HepG2 (cell line): ENCODE data around the gene CRTC2. TPM values are rescaled to one million over a fixed set of nuclear protein-coding genes. Genes with fewer than 3 reads are reported as not detected.

ENCODE experiments used
- HCFC1 ChIP-seq: fragments of 150-350 bp; IDR thresholded peaks from 2 replicates; pipeline ENCODE4 v1.6.1; 2014; ENCODE audit warnings: low read depth, low read length
- KAT2B ChIP-seq: fragments of 150-350 bp; IDR thresholded peaks from 2 replicates; pipeline ENCODE4 v1.6.1; 2014; ENCODE audit warnings: low read depth, low read length, borderline replicate concordance
- PHF21A ChIP-seq: sonication (generic); formaldehyde crosslinking; IDR thresholded peaks from 2 replicates; pipeline ENCODE4 v1.5.0; 2020; ENCODE audit warnings: mild to moderate bottlenecking, missing genetic modification reagents
- SRSF1 ChIP-seq: fragments of 200-400 bp; formaldehyde crosslinking; optimal IDR thresholded peaks from 2 replicates; pipeline ENCODE3; 2017; ENCODE audit warnings: mild to moderate bottlenecking, low read depth, low read length, moderate library complexity
- TAF1 ChIP-seq: sonication (generic); formaldehyde crosslinking; IDR thresholded peaks from 2 replicates; pipeline ENCODE4 v1.4.0; 2020; ENCODE audit warnings: missing genetic modification reagents
- TCF7 ChIP-seq: sonication (generic); IDR thresholded peaks from 2 replicates; pipeline ENCODE4 v1.6.1; 2016; ENCODE audit warnings: antibody characterized with exemption, low read depth
- U2AF2 ChIP-seq: fragments of 200-400 bp; formaldehyde crosslinking; IDR thresholded peaks from 2 replicates; pipeline ENCODE4 v1.6.1; 2017; ENCODE audit warnings: low read depth, mild to moderate bottlenecking, low read length
- YEATS2 ChIP-seq: sonication (generic); formaldehyde crosslinking; IDR thresholded peaks from 2 replicates; pipeline ENCODE4 v1.4.0; 2020; ENCODE audit warnings: missing genetic modification reagents, borderline replicate concordance
- ZNF746 ChIP-seq: sonication (generic); formaldehyde crosslinking; IDR thresholded peaks from 2 replicates; pipeline ENCODE4 v1.8.0; 2022; ENCODE audit warnings: mild to moderate bottlenecking, missing genetic modification reagents
- ZNF777 ChIP-seq: sonication (generic); formaldehyde crosslinking; IDR thresholded peaks from 2 replicates; pipeline ENCODE4 v1.4.0; 2020; ENCODE audit warnings: missing genetic modification reagents
- polyA plus RNA-seq, 8 experiments: library from polyadenylated mRNA; depleted of rRNA in 3 of 8; stranded (reverse) in 7 of 8; unstranded in 1 of 8; fragments of >200 nt; fragmentation: Illumina TruSeq in 4 of 8; extraction: Trizol in 4 of 8; gene quantifications; 2 replicates each; pipeline versions ENCODE4 v1.2.1 to v1.2.3, GENCODE V29; 2011 to 2016; ENCODE audit warnings: low read depth in 4 of 8, missing spikeins in 1 of 8, mixed read lengths in 1 of 8; ENCODE audit not compliant: insufficient read depth in 1 of 8
- total RNA-seq, 5 experiments: library from RNA; depleted of rRNA; stranded (reverse); fragments of >200 nt; fragmentation: Illumina TruSeq; extraction: Trizol; gene quantifications; 2 replicates each; pipeline ENCODE4 v1.2.3, GENCODE V29; 2016; ENCODE audit warnings: low read depth in 1 of 5
- TF ChIP-seq, protein P1 (sequence below): sonication (generic); formaldehyde crosslinking; IDR thresholded peaks from 2 replicates; pipeline ENCODE4 v1.5.1; 2020; ENCODE audit warnings: missing genetic modification reagents, mild to moderate bottlenecking, borderline replicate concordance
- TF ChIP-seq, protein P2 (sequence below): IDR thresholded peaks from 2 replicates; pipeline ENCODE4 v1.6.1; 2016; ENCODE audit warnings: low read depth, borderline replicate concordance
- TF ChIP-seq, protein P3 (sequence below): sonication (generic); formaldehyde crosslinking; IDR thresholded peaks from 2 replicates; pipeline ENCODE4 v1.9.0; 2022; ENCODE audit warnings: missing genetic modification reagents, mild to moderate bottlenecking, borderline replicate concordance
- TF ChIP-seq, protein P4 (sequence below): sonication (generic); formaldehyde crosslinking; IDR thresholded peaks from 2 replicates; pipeline ENCODE4 v1.4.0; 2020; ENCODE audit warnings: missing genetic modification reagents, borderline replicate concordance
- TF ChIP-seq, protein P5 (sequence below): sonication (generic); formaldehyde crosslinking; IDR thresholded peaks from 2 replicates; pipeline ENCODE4 v1.8.1; 2022; ENCODE audit warnings: mild to moderate bottlenecking, missing genetic modification reagents
- TF ChIP-seq, protein P6 (sequence below): sonication (generic); formaldehyde crosslinking; IDR thresholded peaks from 2 replicates; pipeline ENCODE4 v1.4.0; 2020; ENCODE audit warnings: missing genetic modification reagents

Gene CRTC2
- total and polyA plus RNA-seq, 2 of the 13 experiments (the other 11 are each of a cell fraction or from before 2014, with no cell fraction given) = 6.1 to 26.7 TPM

DNA sequence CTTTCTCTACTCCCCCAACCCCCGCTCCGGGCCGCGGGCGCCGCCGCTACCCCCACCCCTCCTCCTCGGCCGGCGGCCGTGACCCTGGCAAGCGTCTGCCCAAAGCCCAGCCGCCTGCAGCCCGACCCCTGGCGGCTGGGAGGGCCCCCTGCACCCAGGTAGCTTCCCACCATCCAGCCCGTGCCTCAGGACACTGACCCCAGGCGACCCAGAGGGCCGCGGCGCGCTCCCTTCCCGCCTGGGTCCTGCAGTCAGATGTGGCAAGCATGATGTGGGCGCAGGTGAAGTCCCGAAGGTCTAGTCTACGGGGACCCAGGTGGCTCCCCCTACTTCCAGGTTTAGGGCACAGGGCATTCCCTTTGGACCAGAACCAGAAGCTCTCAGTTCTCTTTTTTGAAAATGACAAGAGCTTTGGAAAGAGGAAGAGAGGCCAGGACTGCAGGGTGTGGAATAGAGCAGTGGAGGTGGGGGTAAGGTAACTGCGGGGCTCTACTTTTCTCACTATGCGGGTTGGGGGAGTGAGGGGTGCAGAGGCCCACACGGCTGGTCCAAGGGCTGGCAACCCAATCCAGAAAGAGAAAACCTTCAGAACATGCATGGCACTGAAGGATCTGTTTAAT, 11.7 kb downstream of the CRTC2 start, which contains the start of gene DENND4B (continued):
- TF ChIP-seq, protein P1, sequence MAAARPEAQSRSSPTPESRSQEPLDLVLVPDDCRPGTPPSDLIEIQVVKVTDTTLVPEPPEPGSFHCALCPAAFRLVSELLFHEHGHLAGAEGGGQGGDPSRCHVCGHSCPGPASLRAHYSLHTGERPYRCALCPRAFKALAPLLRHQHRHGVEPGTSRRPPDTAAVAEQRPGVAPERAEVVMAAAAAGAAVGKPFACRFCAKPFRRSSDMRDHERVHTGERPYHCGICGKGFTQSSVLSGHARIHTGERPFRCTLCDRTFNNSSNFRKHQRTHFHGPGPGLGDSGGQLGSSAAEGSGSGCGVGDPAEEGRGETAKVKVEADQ (CRISPR knock-in tag) = no peak
- TF ChIP-seq TCF7 (no peak), TAF1 (CRISPR knock-in tag) (peak; percentile 27; the same call in 1 of the 2 replicates), ZNF746 (CRISPR knock-in tag) (no peak), YEATS2 (CRISPR knock-in tag) (0 out of 2 replicates have a peak, but pooled peaks have one; percentile 26), HCFC1 (no peak), PHF21A (CRISPR knock-in tag) (no peak), U2AF2 (no peak), KAT2B (no peak), ZNF777 (CRISPR knock-in tag) (no peak), SRSF1 (peak; percentile 24)
- TF ChIP-seq, protein P2, sequence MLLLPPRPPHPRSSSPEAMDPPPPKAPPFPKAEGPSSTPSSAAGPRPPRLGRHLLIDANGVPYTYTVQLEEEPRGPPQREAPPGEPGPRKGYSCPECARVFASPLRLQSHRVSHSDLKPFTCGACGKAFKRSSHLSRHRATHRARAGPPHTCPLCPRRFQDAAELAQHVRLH (CRISPR knock-in tag) = peak; percentile 82; the same call in 1 of the 2 replicates
- TF ChIP-seq, protein P3, sequence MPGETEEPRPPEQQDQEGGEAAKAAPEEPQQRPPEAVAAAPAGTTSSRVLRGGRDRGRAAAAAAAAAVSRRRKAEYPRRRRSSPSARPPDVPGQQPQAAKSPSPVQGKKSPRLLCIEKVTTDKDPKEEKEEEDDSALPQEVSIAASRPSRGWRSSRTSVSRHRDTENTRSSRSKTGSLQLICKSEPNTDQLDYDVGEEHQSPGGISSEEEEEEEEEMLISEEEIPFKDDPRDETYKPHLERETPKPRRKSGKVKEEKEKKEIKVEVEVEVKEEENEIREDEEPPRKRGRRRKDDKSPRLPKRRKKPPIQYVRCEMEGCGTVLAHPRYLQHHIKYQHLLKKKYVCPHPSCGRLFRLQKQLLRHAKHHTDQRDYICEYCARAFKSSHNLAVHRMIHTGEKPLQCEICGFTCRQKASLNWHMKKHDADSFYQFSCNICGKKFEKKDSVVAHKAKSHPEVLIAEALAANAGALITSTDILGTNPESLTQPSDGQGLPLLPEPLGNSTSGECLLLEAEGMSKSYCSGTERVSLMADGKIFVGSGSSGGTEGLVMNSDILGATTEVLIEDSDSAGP (CRISPR knock-in tag) = peak; percentile 65; the same call in 1 of the 2 replicates
- TF ChIP-seq, protein P4, sequence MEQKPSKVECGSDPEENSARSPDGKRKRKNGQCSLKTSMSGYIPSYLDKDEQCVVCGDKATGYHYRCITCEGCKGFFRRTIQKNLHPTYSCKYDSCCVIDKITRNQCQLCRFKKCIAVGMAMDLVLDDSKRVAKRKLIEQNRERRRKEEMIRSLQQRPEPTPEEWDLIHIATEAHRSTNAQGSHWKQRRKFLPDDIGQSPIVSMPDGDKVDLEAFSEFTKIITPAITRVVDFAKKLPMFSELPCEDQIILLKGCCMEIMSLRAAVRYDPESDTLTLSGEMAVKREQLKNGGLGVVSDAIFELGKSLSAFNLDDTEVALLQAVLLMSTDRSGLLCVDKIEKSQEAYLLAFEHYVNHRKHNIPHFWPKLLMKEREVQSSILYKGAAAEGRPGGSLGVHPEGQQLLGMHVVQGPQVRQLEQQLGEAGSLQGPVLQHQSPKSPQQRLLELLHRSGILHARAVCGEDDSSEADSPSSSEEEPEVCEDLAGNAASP = peak; percentile 99
- TF ChIP-seq, protein P5, sequence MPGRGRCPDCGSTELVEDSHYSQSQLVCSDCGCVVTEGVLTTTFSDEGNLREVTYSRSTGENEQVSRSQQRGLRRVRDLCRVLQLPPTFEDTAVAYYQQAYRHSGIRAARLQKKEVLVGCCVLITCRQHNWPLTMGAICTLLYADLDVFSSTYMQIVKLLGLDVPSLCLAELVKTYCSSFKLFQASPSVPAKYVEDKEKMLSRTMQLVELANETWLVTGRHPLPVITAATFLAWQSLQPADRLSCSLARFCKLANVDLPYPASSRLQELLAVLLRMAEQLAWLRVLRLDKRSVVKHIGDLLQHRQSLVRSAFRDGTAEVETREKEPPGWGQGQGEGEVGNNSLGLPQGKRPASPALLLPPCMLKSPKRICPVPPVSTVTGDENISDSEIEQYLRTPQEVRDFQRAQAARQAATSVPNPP = peak; percentile 32; the same call in 1 of the 2 replicates
- TF ChIP-seq, protein P6, sequence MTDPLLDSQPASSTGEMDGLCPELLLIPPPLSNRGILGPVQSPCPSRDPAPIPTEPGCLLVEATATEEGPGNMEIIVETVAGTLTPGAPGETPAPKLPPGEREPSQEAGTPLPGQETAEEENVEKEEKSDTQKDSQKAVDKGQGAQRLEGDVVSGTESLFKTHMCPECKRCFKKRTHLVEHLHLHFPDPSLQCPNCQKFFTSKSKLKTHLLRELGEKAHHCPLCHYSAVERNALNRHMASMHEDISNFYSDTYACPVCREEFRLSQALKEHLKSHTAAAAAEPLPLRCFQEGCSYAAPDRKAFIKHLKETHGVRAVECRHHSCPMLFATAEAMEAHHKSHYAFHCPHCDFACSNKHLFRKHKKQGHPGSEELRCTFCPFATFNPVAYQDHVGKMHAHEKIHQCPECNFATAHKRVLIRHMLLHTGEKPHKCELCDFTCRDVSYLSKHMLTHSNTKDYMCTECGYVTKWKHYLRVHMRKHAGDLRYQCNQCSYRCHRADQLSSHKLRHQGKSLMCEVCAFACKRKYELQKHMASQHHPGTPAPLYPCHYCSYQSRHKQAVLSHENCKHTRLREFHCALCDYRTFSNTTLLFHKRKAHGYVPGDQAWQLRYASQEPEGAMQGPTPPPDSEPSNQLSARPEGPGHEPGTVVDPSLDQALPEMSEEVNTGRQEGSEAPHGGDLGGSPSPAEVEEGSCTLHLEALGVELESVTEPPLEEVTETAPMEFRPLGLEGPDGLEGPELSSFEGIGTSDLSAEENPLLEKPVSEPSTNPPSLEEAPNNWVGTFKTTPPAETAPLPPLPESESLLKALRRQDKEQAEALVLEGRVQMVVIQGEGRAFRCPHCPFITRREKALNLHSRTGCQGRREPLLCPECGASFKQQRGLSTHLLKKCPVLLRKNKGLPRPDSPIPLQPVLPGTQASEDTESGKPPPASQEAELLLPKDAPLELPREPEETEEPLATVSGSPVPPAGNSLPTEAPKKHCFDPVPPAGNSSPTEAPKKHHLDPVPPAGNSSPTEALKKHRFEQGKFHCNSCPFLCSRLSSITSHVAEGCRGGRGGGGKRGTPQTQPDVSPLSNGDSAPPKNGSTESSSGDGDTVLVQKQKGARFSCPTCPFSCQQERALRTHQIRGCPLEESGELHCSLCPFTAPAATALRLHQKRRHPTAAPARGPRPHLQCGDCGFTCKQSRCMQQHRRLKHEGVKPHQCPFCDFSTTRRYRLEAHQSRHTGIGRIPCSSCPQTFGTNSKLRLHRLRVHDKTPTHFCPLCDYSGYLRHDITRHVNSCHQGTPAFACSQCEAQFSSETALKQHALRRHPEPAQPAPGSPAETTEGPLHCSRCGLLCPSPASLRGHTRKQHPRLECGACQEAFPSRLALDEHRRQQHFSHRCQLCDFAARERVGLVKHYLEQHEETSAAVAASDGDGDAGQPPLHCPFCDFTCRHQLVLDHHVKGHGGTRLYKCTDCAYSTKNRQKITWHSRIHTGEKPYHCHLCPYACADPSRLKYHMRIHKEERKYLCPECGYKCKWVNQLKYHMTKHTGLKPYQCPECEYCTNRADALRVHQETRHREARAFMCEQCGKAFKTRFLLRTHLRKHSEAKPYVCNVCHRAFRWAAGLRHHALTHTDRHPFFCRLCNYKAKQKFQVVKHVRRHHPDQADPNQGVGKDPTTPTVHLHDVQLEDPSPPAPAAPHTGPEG (CRISPR knock-in tag) = no peak
